ENCODE measurements around the gene GOLT1B.

GRCh38 chr12:21521541-21521940 lies 20.0 kb downstream of the GOLT1B start:
- TF ChIP-seq CTCF (IDR thresholded peaks at IDR 0.05; ENCODE audit: insufficient read depth, low read depth, low read length) (no peak), EZH2 (IDR thresholded peaks at IDR 0.05; ENCODE audit: insufficient read depth, low read length) (no peak)

Measured in astrocyte (in vitro differentiated cells and primary cell).